Midbrain (tissue), 1 donor: ENCODE measurements around the gene TVP23C.
"Not testable (repeated sequence)": the region's sequence is repeated elsewhere in the genome, so short reads cannot be mapped to it uniquely, and the experiment has no call there.

Source experiments
- DNase-seq: peaks from one replicate; lab custom pipeline; 2025; lab: John Stamatoyannopoulos, UW

TVP23C gene

DNA sequence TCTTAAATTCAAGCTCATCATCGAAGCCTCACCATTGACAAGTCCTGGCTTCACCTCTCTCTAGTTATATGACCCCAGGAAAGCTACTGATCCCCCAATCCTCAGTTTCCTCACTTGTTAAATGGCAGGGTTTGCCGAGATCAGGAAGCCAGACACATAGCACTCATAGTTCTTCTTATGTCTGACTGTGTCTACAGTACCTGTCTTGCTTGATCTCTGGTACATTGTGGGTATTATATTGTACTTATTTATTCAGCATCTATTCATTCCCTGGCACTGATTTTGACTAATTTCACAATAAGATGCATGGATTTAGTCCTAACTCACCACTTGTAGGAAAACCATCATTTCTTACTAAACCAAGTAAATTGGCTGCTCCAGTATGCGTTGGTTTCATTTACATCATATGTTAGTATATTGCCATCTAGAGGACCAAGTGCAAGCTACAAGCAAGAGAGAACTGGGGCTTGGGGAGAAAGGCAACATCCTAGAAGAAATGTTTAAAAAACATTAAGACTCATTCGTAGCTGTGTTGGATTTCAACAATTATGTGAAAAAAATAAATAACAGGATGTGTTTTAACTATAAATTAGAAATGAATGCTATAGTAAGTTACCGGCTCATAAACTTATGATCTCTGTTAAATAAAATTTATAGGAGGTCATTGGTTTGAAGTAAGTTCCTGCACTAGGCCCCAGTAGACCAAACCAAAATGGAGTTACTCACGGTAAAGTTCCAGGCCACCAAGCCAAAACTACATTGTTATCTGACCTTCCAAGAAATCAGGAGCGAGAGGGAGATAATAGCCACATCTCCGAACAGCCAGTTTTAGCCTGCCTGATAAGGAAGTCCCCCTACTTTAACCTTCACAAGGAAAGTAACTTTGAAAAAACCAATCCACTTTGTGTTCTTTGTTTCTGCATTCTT lies 36.7 kb downstream of the TVP23C start:
- peak; percentile 73 for DNase-seq

DNA sequence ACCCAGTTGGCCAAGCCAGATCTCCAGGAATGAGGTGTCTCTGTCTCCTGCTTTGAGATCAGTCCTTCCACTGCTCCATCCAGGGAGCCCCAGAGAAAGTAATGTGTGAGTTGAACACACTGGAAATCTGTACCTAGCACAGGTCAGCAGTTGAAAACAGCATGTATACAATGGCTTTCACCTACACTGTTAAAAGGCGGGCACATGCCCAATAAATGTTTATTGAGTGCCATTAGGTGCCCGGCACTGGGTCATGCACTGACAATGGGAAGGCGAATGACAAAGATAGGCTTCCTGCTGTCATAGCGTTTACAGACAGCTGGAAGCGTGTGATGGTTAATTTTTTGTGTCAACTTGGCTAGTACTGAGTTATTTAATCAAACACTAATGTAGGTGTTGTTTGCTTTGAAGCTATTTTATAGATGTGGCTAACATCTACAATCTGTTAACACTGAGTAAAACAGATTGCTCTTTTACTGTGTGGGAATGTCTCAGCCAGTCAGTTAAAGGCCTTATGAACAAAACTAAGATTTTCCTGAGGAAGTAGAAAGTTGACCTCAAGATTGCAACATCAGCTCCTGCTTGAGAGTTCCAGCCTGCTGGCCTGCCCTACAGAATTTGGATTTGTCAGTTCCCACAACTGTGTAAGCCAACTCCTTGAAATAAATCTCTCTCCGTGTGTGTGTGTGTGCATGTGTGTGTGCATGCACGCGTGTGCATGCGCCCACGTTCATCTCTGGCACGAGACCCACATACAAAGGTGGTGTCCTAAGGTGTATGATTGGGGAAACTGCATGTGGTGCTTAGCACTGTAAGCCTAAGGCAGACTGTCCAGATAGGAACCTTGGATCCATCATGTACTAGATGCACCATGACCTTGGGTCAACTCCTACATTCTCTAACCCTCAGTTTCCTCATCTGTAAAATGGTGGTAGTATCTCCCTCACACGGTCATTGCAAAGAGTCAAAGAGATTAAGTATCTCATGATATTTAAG lies 38.0 kb downstream of the TVP23C start:
- DNase-seq = not testable (repeated sequence)

DNA sequence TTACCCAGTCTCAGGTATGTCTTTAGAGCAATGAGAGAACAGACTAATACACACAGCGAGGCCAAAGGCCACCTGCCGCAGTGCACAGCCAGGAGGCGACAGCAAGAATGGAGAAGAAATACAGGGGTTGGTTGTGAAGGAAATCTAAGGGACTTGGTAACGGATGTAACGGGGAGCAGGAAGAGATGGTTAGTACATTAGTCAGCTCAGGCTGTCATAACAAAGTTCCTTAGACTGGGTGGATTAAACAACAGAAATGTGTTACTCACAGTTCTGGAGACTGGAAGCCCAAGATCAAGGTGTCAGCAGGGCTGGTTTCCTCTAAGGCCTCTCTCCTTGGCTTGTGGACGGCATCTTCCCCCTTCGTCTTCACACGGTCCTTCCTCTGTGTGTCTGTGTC lies 47.1 kb downstream of the TVP23C start:
- DNase-seq = no peak

DNA sequence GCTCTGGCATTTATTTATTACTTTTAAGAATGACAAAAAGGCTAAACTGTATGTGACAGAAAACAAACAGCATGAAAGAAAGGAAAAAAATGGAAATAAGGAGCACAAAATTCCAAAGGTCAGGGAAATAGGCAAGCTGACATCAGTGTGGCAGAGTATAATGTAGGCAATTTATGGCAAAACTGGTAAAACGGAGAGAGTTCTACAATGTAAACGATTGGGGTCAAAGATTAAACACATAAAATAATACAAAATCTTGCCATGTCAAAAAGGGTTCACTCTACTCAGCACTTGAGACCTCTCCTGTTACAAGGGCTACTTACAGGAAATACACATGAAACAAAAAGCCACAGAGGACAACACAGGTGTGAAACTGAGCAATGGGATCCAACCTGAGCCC lies 48.8 kb downstream of the TVP23C start:
- DNase-seq = no peak

DNA sequence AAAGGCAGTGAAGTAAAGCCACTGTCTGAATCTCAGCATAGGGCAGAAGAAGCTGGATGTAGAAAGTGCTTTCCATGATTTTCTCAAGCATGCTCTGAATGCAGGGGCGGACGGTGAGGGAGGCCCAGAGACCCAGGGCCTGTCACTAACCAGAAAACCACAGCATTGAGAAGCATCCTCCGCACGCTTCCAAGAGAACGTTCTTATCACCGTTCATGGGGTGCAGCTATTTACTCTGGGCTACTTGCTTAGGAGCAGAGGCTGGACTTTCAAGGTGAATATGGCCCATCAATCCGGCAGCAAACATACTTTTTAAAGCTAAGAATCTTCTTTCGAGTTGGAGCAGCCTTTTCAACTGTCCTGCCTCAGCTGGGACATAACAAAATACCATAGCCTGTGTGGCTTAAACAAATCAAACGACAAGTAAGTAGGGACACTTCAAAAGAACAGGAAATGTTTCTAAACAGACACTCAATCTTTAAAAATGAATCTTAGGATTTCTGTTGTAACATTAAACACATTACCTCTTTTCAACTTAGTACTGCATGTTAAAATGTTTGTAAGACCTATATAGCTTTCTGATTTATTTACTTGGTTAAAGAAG lies 49.3 kb downstream of the TVP23C start:
- DNase-seq = no peak

DNA sequence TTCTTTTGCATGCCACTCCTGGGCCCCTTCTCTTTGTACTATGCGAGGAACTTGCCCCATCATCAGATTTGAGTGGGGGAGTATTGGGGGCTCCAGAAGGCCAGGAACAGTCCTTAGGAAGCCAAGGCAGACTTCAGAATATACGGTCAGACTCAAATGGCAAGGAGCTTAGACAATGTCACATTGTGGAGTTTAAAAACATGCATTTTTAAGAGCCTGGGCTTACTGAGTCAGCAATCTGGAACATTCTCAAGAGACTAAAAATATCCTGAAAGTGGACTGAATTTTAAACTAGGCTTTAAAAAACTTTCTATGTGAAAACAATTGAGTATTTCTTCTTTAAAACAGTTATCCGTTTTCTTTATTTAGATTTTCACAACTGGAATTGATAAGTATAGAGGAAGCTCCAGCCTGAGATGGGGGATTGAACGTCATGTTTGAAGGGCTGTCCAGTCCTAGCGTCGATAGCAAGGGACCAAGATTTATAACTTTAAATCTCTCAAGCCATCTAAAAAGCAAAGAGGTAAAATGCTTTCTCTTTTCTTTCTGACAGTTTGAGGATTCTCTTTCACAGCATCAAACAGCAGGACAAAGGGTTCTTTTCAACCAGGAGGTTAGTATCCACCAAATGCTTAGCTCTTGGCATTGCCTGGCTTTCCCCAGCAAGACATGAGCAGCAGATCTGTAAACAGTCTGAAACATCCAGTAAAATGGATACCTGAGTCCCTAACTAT lies 50.1 kb downstream of the TVP23C start:
- peak; percentile 71 for DNase-seq

DNA sequence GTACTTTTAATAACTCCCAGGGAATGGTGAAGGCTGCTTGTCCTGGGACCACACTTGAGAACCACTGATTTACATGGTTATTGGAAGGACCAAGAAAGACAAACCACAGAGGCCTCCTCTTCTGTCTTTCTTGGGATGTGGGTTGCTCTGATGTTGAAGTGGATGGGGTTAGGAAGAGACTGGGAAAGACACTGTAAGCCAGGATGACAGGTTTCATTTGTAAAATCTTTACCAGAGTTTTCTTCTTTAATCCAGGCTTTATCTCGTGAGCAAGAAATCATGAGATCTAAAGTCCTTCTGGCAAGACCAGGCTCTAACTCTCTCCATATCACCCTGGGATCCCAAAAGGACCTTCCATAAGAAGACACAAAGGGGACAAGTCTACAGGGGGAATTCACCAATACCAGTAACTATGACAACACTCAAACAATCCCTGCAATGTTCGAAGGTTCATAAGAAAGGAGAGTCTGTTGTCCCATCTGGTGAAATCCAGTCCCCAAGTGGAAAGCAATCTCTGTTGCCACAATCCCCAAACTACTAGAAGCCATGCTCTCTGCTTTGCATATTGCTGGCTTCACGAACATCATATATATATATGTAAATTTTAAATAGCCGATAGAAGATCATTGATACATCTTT lies 51.1 kb downstream of the TVP23C start:
- DNase-seq = no peak

DNA sequence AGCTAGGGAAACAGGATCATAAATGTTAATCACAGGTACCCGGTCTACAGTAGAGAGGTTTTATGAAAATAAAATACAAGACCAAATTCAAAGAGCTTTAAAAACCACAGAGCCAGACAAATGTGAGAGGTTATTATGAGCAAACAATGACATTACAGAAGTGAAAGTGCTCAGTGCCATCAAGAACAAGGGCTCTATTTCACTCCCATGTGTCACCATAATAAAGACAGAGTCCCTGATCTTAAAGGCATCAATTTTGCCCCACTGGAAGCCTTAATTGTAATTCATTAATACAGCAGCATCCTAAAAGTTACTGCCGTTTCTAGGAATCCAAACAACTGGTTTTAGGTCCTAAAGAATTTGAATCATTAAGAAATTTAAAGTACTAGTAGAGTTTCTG lies 52.1 kb downstream of the TVP23C start:
- peak; percentile 16 for DNase-seq

DNA sequence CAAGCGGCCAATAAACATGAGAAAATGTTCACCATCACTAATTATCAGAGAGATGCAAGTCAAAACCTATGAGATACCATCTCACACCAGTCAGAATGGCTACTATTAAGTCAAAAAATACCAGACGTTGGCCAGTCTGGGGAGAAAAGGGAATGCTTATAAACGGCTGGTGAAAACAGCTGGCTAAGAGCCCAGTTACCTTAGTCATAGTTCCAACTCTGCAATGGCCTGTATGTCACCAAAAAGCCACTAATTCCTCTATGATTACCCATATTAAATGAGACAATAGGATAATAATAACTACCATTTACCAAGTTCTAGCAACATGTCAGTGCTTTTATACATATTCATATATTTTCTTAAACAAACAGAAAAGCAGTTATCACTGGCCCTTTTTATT lies 52.9 kb downstream of the TVP23C start:
- no peak for DNase-seq

DNA sequence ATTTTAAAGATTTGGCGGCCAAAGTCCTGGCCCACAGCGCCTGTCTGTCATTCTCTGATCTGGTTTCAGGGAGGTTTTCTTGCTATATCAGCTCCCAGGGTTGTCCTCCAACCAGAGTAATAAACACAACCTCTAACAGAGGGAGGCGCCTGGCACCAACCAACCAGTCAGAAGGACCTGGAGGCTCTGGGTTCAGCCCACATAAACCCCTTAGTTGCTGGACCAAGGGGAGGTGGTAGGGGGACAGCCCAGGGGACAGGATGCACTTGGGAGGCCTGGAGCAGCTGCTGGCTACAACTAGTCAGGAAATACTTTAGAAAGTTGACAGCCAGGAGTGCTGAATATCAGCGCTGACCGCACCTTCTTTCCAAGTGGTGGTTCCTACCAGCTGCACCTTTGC lies 54.2 kb downstream of the TVP23C start:
- no peak for DNase-seq

DNA sequence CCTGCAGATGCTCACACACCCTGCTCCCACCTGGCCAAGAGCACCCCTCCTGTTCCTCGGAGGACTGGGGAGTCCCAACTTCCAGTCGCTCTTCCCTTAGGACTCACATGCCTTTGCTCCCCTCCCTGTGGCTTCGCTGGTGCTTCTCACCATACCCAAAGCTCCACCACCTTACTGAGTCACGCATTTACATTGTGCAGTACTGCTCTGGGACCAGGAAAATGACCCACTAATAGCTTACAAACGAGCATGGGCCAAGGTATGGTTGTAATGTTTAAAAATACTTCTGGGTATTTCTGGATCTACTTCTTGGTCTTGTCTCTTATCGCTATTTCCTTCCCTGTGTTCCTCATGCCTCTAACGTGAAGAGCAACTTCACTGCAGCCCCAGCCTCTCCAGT lies 54.8 kb downstream of the TVP23C start:
- no peak for DNase-seq

DNA sequence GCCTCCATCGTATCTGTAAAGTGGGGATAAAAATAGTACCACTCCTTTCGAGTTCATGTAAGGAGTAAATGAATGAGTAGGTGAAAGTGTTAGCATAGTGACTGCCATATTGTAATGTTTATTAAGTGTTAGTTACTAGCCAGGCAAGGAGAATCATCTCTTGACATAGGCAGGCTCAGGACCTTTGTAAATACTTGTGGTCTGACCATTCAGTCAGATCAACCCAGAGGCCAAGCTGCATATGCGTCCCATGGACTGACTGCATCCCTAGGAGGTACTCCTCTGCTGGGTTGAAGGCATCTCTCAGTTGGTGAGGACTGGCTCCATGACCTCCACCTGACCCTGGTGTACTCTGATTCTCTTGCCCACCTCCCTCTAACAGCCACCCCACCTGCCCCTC lies 55.4 kb downstream of the TVP23C start:
- no peak for DNase-seq

DNA sequence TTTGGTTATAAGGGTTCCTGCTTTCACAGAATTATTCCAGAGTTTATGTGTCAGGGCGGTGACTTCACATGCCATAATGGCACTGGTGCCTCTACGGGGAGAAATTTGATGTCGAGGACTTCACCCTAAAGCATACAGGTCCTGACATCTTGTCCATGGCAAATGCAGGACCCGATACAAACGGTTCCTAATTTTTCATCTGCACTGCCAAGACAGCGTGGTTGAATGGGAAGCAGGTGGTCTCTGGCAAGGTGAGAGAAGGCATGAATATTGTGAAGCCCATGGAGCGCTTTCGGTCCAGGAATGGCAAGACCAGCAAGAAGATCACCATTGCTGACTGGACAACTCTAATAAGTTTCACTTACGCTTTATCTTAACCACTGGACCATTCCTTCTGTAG lies 56.3 kb downstream of the TVP23C start:
- DNase-seq = no peak

DNA sequence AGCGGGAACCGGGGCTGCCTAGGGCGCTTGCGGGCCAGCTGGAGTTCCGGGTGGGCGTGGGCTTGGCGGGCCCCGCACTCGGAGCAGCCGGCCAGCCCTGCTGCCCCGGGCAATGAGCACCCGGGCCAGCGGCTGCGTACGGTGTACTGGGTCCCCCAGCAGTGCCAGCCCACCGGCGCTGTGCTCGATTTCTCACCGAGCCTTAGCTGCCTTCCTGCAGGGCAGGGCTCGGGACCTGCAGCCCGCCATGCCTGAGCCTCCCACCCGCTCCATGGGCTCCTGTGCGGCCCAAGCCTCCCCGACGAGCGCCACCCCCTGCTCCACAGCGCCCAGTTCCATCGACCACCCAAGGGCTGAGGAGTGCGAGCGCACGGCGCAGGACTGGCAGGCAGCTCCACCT lies 57.6 kb downstream of the TVP23C start:
- DNase-seq = not testable (repeated sequence)

DNA sequence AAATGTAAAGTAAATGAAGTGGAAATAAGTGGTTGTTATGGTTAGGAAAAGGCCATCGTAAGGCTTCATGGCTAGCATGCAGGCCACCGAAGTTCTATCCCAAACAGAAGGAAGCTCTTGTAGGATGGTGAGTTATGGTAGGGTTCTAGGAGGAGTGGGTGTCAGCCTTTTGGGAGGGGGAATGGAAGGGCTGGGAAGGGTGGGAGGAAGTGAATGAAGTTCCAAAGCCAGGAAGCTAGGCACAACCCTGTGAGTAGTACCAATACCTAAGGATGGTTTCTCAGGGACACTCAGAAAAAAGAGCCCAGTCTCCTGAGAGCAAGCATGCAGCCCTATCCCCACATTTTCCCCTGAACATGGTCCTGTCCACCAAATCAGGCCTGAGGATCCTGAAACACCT lies 59.6 kb downstream of the TVP23C start:
- no peak for DNase-seq

DNA sequence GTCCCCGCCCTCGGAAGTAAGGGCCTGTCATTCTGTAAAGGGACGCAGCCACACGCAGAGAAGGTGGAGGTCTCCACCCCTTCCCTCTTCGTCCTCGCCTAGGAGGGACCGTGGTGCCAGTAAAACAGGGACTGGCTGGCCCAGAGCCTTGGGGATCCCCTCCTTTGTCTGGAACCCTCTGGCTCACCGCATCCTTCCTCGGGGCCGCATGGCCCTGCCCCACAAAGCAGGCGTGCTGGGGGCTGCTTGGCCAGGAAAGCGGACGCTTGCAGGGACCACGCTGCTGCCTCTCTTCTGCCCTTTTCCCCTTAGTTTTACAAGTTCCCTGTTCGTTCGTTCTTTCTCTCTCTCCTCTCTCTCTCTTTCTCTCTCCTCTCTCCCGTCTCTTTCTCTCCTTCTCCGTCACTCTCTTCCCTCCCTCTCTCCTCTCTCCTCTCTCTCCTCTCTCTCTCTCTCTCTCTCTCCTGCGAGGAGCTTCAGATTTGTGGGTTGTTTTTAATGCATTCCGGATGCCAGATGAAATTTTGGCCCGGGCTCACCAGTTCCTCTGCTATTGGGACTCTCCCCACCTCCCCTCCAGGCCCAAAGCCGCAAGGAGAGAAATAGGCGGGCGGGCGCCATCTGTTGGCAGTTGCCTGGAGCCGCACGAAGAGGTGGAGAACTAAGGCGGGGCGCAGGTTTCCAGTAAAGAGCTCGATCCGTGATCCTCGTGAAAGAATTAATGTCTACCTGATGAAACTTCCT lies 60.7 kb downstream of the TVP23C start:
- DNase-seq = peak; percentile 89

DNA sequence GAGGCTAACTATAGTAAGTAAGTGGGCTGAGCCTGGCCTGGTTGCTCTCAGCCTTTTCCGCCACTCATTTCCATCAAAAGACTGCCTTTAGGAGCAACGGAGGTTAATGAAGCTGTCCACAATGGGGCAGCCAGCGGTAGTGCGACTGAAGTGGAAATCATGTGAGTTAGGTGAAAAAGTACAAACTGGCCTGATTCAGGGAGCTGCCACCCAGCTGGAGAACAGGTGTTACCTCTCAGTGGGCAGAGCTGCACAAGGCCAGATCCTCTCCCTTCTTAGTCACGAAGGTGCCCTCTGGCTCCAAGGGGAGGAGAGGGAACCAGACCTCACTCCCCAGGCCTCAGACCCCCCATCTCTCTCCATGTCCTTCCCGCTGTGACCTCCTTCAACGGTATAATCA lies 61.5 kb downstream of the TVP23C start:
- no peak for DNase-seq

DNA sequence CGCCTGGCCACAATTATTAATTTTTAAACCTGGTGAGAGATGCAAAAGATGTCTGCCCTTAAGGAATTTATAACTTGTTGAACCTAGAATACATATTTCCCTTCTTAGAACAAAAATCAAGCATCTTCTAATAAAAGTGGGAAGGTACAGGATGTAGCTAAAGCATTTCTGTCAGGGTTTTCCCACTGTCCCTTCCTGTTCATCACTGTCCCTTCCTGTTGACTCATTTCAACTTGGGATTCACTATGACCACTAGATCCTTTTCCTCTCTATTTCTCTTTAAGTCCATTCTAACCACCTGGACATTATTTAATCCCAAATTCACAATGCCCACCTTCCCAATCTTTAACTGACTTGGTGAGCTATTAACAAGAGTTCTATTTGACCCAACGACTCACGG lies 62.0 kb downstream of the TVP23C start:
- DNase-seq = no peak

DNA sequence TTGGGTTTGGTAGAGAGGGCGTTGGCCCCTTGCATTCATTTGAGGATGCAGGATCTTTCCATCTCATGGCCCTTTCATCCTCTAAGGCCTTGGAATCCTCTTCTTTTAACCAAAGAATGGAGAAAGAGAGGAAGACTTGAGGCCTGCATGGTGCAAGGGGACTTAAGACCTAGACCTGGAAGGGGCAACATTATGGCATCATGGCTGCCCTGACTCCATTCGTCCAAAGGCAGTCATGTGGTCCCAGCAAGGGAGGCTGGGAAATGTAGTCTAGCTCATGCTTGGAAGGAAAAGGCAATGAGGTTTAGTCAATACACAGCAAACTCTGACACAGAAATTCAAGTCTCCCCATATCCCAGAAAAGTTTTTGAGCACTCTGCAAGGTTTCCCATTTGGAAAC lies 65.2 kb downstream of the TVP23C start:
- DNase-seq = peak; percentile 25
